HCT116 (cell line): ENCODE results near the gene MINDY1. TPM values are rescaled to one million over a fixed set of nuclear protein-coding genes. Genes with fewer than 3 reads are reported as not detected.

Source experiments
- ATAC-seq: fragments of 200-7000 bp; cut with Tn5 transposase; 2 replicates; pipeline ENCODE4 v1.9.1; 2020; ENCODE audit warnings: mild to moderate bottlenecking, moderate library complexity
- BruUV-seq: library from RNA; stranded (reverse); fragments of 400-500 nt; replicated peaks from 2 replicates; lab custom pipeline; 2021; lab: Mats Ljungman, UMichigan
- CTCF ChIA-PET: fragments of 300-600 bp; sonication (Branson Sonifier 250); formaldehyde crosslinking; loops from one replicate; lab custom pipeline; 2021; ENCODE audit warnings: antibody characterized with exemption; lab: Charles Lee
- POLR2A ChIA-PET: fragments of 300-600, 350-600 bp; sonication (Branson Sonifier 250); formaldehyde crosslinking; loops from one replicate; lab custom pipeline; 2021; ENCODE audit warnings: antibody characterized with exemption; lab: Charles Lee
- RAD21 ChIA-PET, 2 experiments: fragments of 300-600 bp; sonication (Branson Sonifier 250); formaldehyde crosslinking; loops; one replicate each; lab custom pipeline; 2023; ENCODE audit warnings: low total read pairs in 2 of 2; ENCODE audit not compliant: uncharacterized antibody in 2 of 2, unreplicated experiment in 2 of 2, low non-redundant PET in 1 of 2; lab: Charles Lee
- DNase-seq: peaks from one replicate; pipeline ENCODE4 v3.0.0-alpha.2; 2010; ENCODE audit warnings: low read depth, low spot score
- H2AFZ ChIP-seq: fragments of 200-600 bp; shearing (Covaris generic), sonication (generic); 2 replicates; pipeline ENCODE4 v1.6.1; 2017; ENCODE audit warnings: low read depth, mixed run types, mixed read lengths, antibody characterized with exemption, low read length; ENCODE audit not compliant: poor library complexity, severe bottlenecking
- H3K27ac ChIP-seq: 2 replicates; pipeline ENCODE4 v1.5.1; 2012; ENCODE audit warnings: low read depth, low read length
- H3K27me3 ChIP-seq: fragments of 200-600 bp; sonication (generic); 2 replicates; pipeline ENCODE4 v1.6.1; 2016; ENCODE audit warnings: mixed run types, low read length, mixed read lengths; ENCODE audit not compliant: insufficient read depth
- H3K36me3 ChIP-seq, 2 experiments: fragments of 200-500 bp in 1 of 2; fragments of 200-600 bp in 1 of 2; sonication (Bioruptor generic) in 1 of 2; sonication (generic) in 1 of 2; 2 replicates each; pipeline versions ENCODE4 v1.5.1 to v1.6.1; 2014 to 2016; ENCODE audit warnings: low read length in 2 of 2, inconsistent platforms in 1 of 2, mixed read lengths in 1 of 2, mixed run types in 1 of 2; ENCODE audit not compliant: insufficient read depth in 2 of 2, control insufficient read depth in 1 of 2
- H3K4me1 ChIP-seq, 2 experiments: fragments of 200-600 bp in 1 of 2; sonication (generic) in 1 of 2; 2 replicates each; pipeline versions ENCODE4 v1.5.1 to v1.6.1; 2012 to 2017; ENCODE audit warnings: low read length in 2 of 2, inconsistent platforms in 1 of 2, mild to moderate bottlenecking in 1 of 2, mixed read lengths in 1 of 2, mixed run types in 1 of 2, moderate library complexity in 1 of 2; ENCODE audit not compliant: insufficient read depth in 2 of 2, control insufficient read depth in 1 of 2
- H3K4me2 ChIP-seq: fragments of 200-600 bp; sonication (generic); 2 replicates; pipeline ENCODE4 v1.6.1; 2017; ENCODE audit warnings: mixed run types, low read length, mixed read lengths
- H3K4me3 ChIP-seq, 2 experiments: fragments of 200-600 bp in 1 of 2; sonication (generic) in 1 of 2; replicated peaks in 1 of 2; 2 replicates each; pipeline ENCODE4 v1.5.1; 2011 to 2016; ENCODE audit warnings: low read length in 2 of 2, control low read depth in 1 of 2, low read depth in 1 of 2, mild to moderate bottlenecking in 1 of 2, mixed read lengths in 1 of 2, mixed run types in 1 of 2
- H3K79me2 ChIP-seq: fragments of 200-600 bp; sonication (generic); 2 replicates; pipeline ENCODE4 v1.6.1; 2017; ENCODE audit warnings: mild to moderate bottlenecking, mixed run types, low read length, moderate library complexity, mixed read lengths; ENCODE audit not compliant: insufficient read depth
- H3K9ac ChIP-seq: fragments of 200-600 bp; sonication (generic); 2 replicates; pipeline ENCODE4 v1.6.1; 2016; ENCODE audit warnings: low read length, mixed read lengths
- H3K9me2 ChIP-seq: fragments of 200-600 bp; sonication (generic), shearing (Covaris generic); 2 replicates; pipeline ENCODE4 v1.6.1; 2017; ENCODE audit warnings: mixed run types, mild to moderate bottlenecking, moderate library complexity; ENCODE audit not compliant: insufficient read depth
- H3K9me3 ChIP-seq, 2 experiments: fragments of 200-500 bp in 1 of 2; fragments of 200-600 bp in 1 of 2; sonication (Bioruptor generic) in 1 of 2; sonication (generic) in 1 of 2; 2 replicates each; pipeline ENCODE4 v1.6.1; 2014 to 2017; ENCODE audit warnings: low read length in 2 of 2, mixed read lengths in 2 of 2, inconsistent platforms in 1 of 2, low read depth in 1 of 2, mild to moderate bottlenecking in 1 of 2, mixed run types in 1 of 2, moderate library complexity in 1 of 2; ENCODE audit not compliant: control insufficient read depth in 1 of 2, insufficient read depth in 1 of 2
- H4K20me1 ChIP-seq: fragments of 200-600 bp; sonication (generic), shearing (Covaris generic); 2 replicates; pipeline ENCODE4 v1.6.1; 2017; ENCODE audit warnings: mixed run types, mild to moderate bottlenecking, moderate library complexity; ENCODE audit not compliant: insufficient read depth
- CEBPB ChIP-seq: IDR thresholded peaks from 2 replicates; pipeline ENCODE4 v1.6.1; 2012; ENCODE audit warnings: low read depth
- CTCF ChIP-seq, 3 experiments: fragments of 200-600 bp in 1 of 3; sonication (generic) in 1 of 3; IDR thresholded peaks in 2 of 3; conservative IDR thresholded peaks in 1 of 3; 2 replicates each; pipeline ENCODE4 v1.5.1; 2012 to 2017; ENCODE audit warnings: low read depth in 2 of 3, low read length in 2 of 3, antibody characterized with exemption in 1 of 3, borderline replicate concordance in 1 of 3, control low read depth in 1 of 3, mild to moderate bottlenecking in 1 of 3, mixed read lengths in 1 of 3, mixed run types in 1 of 3, moderate library complexity in 1 of 3; ENCODE audit not compliant: insufficient read depth in 1 of 3
- EZH2 ChIP-seq: fragments of 200-600 bp; sonication (generic); IDR thresholded peaks from 2 replicates; pipeline ENCODE4 v1.6.1; 2017; ENCODE audit warnings: antibody characterized with exemption, mixed run types
- EZH2phosphoT487 ChIP-seq: fragments of 200-600 bp; IDR thresholded peaks from 2 replicates; pipeline ENCODE4 v1.6.1; 2018; ENCODE audit warnings: antibody characterized with exemption, borderline replicate concordance
- JUND ChIP-seq: IDR thresholded peaks from 2 replicates; pipeline ENCODE4 v1.6.1; 2012
- POLR2A ChIP-seq: IDR thresholded peaks from 2 replicates; pipeline ENCODE4 v1.7.0; 2011; ENCODE audit warnings: borderline replicate concordance; ENCODE audit not compliant: insufficient read depth, insufficient read length; ENCODE audit errors: extremely low read depth
- SIN3A ChIP-seq: IDR thresholded peaks from 2 replicates; pipeline ENCODE4 v1.6.1; 2012; ENCODE audit warnings: low read depth
- SRF ChIP-seq: IDR thresholded peaks from 2 replicates; pipeline ENCODE4 v1.6.1; 2012; ENCODE audit warnings: low read depth
- TCF7L2 ChIP-seq: IDR thresholded peaks from 2 replicates; pipeline ENCODE4 v1.7.0; 2011; ENCODE audit warnings: borderline replicate concordance, inconsistent platforms; ENCODE audit not compliant: insufficient read depth, insufficient read length; ENCODE audit errors: extremely low read depth
- YY1 ChIP-seq: IDR thresholded peaks from 2 replicates; pipeline ENCODE4 v1.6.1; 2011; ENCODE audit warnings: low read length, low read depth, moderate library complexity, mild to moderate bottlenecking; ENCODE audit not compliant: insufficient replicate concordance; ENCODE audit errors: extremely low read depth
- ZBTB33 ChIP-seq: IDR thresholded peaks from 2 replicates; pipeline ENCODE4 v1.6.1; 2011; ENCODE audit warnings: mild to moderate bottlenecking, low read length, moderate library complexity; ENCODE audit not compliant: insufficient replicate concordance; ENCODE audit errors: extremely low read depth
- ZNF274 ChIP-seq: fragments of 200-500 bp; sonication (Bioruptor generic); IDR thresholded peaks from 2 replicates; pipeline ENCODE4 v1.6.1; 2014; ENCODE audit warnings: mild to moderate bottlenecking, low read depth, low read length, inconsistent platforms
- intact Hi-C: fragments of 100-400 bp; cut with micrococcal nuclease; formaldehyde crosslinking; loops from 2 replicates; pipeline ENCODE4 v1.10.0; 2022
- total RNA-seq: library from RNA; stranded (reverse); gene quantifications from one replicate; pipeline ENCODE4 v1.2.1, GENCODE V29; 2021; ENCODE audit not compliant: unreplicated experiment

MINDY1 gene
- total RNA-seq, 1 experiment from 2014 or later, result 1.2 TPM

GRCh38 chr1:151055581-151055980 is 48.9 kb upstream of the MINDY1 start:
- intact Hi-C loops, result loop anchor here (5.0 kb wide), 1 partner anchor 33 kb away; no protein-coding TSS in a partner anchor
- Histone ChIP-seq H3K4me2 (no peak overlapping the region), H2AFZ (no peak overlapping the region), H3K9me2 (no peaks in the 10 kb centered on the region), H3K9ac (no peak overlapping the region), H3K4me3 (no peak overlapping the region), H3K27ac (no peak overlapping the region), H3K79me2 (peaks cover 47% of the 10 kb centered on the region), H3K36me3 (peaks cover 24 to 48% of the 10 kb centered on the region in 2 experiments), H3K27me3 (no peaks in the 10 kb centered on the region), H3K4me1 (peaks cover 18 to 41% of the 10 kb centered on the region in 2 experiments), H4K20me1 (no peaks in the 10 kb centered on the region; the same call in 1 of the 2 replicates), H3K9me3 (no peaks in the 10 kb centered on the region)
- ChIA-PET POLR2A (no interaction called here), CTCF (no interaction called here), RAD21 (no interaction called here)
- no peak for ATAC-seq
- no peak for DNase-seq
- BruUV-seq, result no TSS peak
- no peak for TF ChIP-seq EZH2
- no peak for TF ChIP-seq CEBPB
- no peak for TF ChIP-seq ZNF274
- TF ChIP-seq CTCF (IDR thresholded peaks at IDR 0.05 in 2 of 3, conservative IDR thresholded peaks at IDR 0.05 in 1 of 3; ENCODE audit: borderline replicate concordance in 1 of 3, insufficient read depth in 1 of 3, low read depth in 2 of 3, low read length in 2 of 3), result no peak
- TF ChIP-seq TCF7L2, result no peak
- no peak for TF ChIP-seq ZBTB33
- TF ChIP-seq POLR2A, result no peak
- TF ChIP-seq YY1, result no peak
- no peak for TF ChIP-seq SIN3A
- TF ChIP-seq EZH2phosphoT487, result no peak
- no peak for TF ChIP-seq JUND
- TF ChIP-seq SRF, result no peak
